CD4-positive, alpha-beta T cell (primary cell): Measurements from ENCODE around the gene ABI3. TPM values are rescaled to one million over a fixed set of nuclear protein-coding genes. Genes with fewer than 3 reads are reported as not detected.

Experiments used
- ATAC-seq: fragments of 200-7000 bp; cut with Tn5 transposase; one replicate; pipeline ENCODE4 v1.10.0; 2022; ENCODE audit warnings: mild to moderate bottlenecking; ENCODE audit not compliant: poor library complexity
- CTCF ChIA-PET: fragments of 350-600 bp; sonication (Branson Sonifier 250); formaldehyde crosslinking; loops from one replicate; lab custom pipeline; 2021; ENCODE audit warnings: antibody characterized with exemption, inconsistent platforms; lab: Charles Lee
- POLR2A ChIA-PET: fragments of 350-600 bp; sonication (Branson Sonifier 250); formaldehyde crosslinking; loops from one replicate; lab custom pipeline; 2021; ENCODE audit warnings: antibody characterized with exemption, inconsistent platforms; lab: Charles Lee
- DNase-seq, 14 experiments: peaks; one replicate each; pipeline ENCODE4 v3.0.0-alpha.2; 2013 to 2020; ENCODE audit warnings: mixed read lengths in 2 of 14
- H3K27ac ChIP-seq, 2 donors: one replicate each; pipeline versions ENCODE4 v1.5.1 to v1.7.0; 2013; ENCODE audit warnings: low read length in 2 of 2, low read depth in 1 of 2, mild to moderate bottlenecking in 1 of 2
- H3K27me3 ChIP-seq, 2 experiments: 1 replicate in 1 of 2; 2 replicates in 1 of 2; pipeline versions ENCODE4 v1.6.1 to v1.7.0; 2013; ENCODE audit warnings: low read length in 2 of 2, control low read depth in 1 of 2, mild to moderate bottlenecking in 1 of 2, moderate library complexity in 1 of 2; ENCODE audit not compliant: insufficient read depth in 2 of 2, control insufficient read depth in 1 of 2
- H3K36me3 ChIP-seq: one replicate; pipeline ENCODE4 v1.6.1; 2013; ENCODE audit warnings: low read length, control low read depth; ENCODE audit not compliant: insufficient read depth
- H3K4me1 ChIP-seq: one replicate; pipeline ENCODE4 v1.6.1; 2013; ENCODE audit warnings: low read length, control low read depth; ENCODE audit not compliant: insufficient read depth
- H3K4me3 ChIP-seq: one replicate; pipeline ENCODE4 v1.5.1; 2013; ENCODE audit warnings: mild to moderate bottlenecking, low read length, moderate library complexity
- H3K9me3 ChIP-seq, 2 experiments: 1 replicate in 1 of 2; 2 replicates in 1 of 2; pipeline versions ENCODE4 v1.6.1 to v1.7.0; 2013; ENCODE audit warnings: low read length in 2 of 2, mild to moderate bottlenecking in 2 of 2, control low read depth in 1 of 2, moderate library complexity in 1 of 2; ENCODE audit not compliant: control insufficient read depth in 1 of 2, insufficient read depth in 1 of 2
- H3K27ac Mint-ChIP-seq: one replicate; pipeline ENCODE4 v1.8.0; 2020; ENCODE audit warnings: mixed read lengths
- H3K27me3 Mint-ChIP-seq: one replicate; pipeline ENCODE4 v1.8.0; 2021; ENCODE audit warnings: mixed read lengths
- H3K36me3 Mint-ChIP-seq: one replicate; pipeline ENCODE4 v1.8.0; 2021; ENCODE audit warnings: low read depth, mixed read lengths
- H3K4me1 Mint-ChIP-seq: one replicate; pipeline ENCODE4 v1.8.0; 2021; ENCODE audit warnings: low read depth, mixed read lengths
- H3K4me3 Mint-ChIP-seq: one replicate; pipeline ENCODE4 v1.8.0; 2020; ENCODE audit warnings: mild to moderate bottlenecking, mixed read lengths
- H3K9me3 Mint-ChIP-seq: one replicate; pipeline ENCODE4 v1.8.0; 2020; ENCODE audit warnings: mixed read lengths
- intact Hi-C, 2 experiments: fragments of 100-400 bp; cut with DNase I in 1 of 2; cut with micrococcal nuclease in 1 of 2; formaldehyde crosslinking; loops; one replicate each; pipeline versions ENCODE4 v1.15.1 to v1.9.0; 2023 to 2025; cut with DNase I, micrococcal nuclease
- total RNA-seq, 174 experiments: library from RNA in 2 of 174; stranded (reverse) in 2 of 174; gene quantifications; one replicate each; pipeline ENCODE4 v1.2.3 and lab custom pipeline; 2021 to 2026
- TF ChIP-seq, protein P1 (sequence below): fragments of 200-600 bp; IDR thresholded peaks from one replicate; pipeline ENCODE4 v1.8.0; 2022; ENCODE audit warnings: antibody characterized with exemption, mild to moderate bottlenecking

The ABI3 gene
- total RNA-seq, 2 experiments from 2014 or later: 5.6 to 5.8 TPM

DNA sequence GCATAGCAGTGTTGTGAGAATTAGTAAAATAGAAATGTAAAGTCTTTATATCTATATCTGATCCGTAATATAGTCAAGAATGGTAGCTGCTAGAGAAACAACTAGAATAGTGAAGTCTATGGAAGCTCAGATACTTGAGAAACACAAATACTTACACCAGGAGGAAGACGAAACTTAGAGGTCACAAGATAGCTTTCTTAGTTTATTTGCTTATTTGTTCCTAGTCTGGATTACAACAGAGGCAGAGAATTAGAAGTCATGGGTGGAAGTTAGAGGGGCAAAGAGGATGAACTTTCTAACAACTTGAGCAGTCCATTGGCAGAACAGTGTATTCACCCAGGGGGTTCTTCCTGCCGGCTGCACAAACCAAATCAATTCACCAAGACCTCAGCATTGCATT lies 14.0 kb upstream of the ABI3 start:
- Mint-ChIP-seq H3K4me1 (peaks cover 22% of the 10 kb centered on the region), H3K27me3 (peaks cover 10% of the 10 kb centered on the region), H3K36me3 (peaks cover 15% of the 10 kb centered on the region), H3K4me3 (no peak overlapping the region), H3K9me3 (no peaks in the 10 kb centered on the region), H3K27ac (no peak overlapping the region)
- ChIA-PET POLR2A (no interaction called here), CTCF (no interaction called here)
- ATAC-seq (no peak), DNase-seq (no peak)
- H3K9me3 ChIP-seq: no peaks in the 10 kb centered on the region
- no peak overlapping the region for H3K4me3 ChIP-seq
- H3K27me3 ChIP-seq: no peaks in the 10 kb centered on the region
- H3K36me3 ChIP-seq: no peaks in the 10 kb centered on the region
- peaks cover 20% of the 10 kb centered on the region for H3K4me1 ChIP-seq
- no peak overlapping the region for H3K27ac ChIP-seq
- TF ChIP-seq, protein P1, sequence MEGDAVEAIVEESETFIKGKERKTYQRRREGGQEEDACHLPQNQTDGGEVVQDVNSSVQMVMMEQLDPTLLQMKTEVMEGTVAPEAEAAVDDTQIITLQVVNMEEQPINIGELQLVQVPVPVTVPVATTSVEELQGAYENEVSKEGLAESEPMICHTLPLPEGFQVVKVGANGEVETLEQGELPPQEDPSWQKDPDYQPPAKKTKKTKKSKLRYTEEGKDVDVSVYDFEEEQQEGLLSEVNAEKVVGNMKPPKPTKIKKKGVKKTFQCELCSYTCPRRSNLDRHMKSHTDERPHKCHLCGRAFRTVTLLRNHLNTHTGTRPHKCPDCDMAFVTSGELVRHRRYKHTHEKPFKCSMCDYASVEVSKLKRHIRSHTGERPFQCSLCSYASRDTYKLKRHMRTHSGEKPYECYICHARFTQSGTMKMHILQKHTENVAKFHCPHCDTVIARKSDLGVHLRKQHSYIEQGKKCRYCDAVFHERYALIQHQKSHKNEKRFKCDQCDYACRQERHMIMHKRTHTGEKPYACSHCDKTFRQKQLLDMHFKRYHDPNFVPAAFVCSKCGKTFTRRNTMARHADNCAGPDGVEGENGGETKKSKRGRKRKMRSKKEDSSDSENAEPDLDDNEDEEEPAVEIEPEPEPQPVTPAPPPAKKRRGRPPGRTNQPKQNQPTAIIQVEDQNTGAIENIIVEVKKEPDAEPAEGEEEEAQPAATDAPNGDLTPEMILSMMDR: no peak
- intact Hi-C loops: loop anchor here in 1 of 2 experiments (10.0 kb wide), 1 partner anchor 208 kb away; no protein-coding TSS in a partner anchor

GRCh38 chr17:49197346-49197998 lies 13.0 kb upstream of the ABI3 start:
- Mint-ChIP-seq H3K27ac (no peak overlapping the region), H3K4me3 (no peak overlapping the region), H3K27me3 (peaks cover 3% of the 10 kb centered on the region), H3K36me3 (peaks cover 5% of the 10 kb centered on the region), H3K4me1 (peaks cover 14% of the 10 kb centered on the region), H3K9me3 (no peaks in the 10 kb centered on the region)
- Histone ChIP-seq H3K9me3 (no peaks in the 10 kb centered on the region), H3K4me3 (no peak overlapping the region), H3K27me3 (no peaks in the 10 kb centered on the region), H3K27ac (no peak overlapping the region), H3K4me1 (peaks cover 13% of the 10 kb centered on the region), H3K36me3 (no peaks in the 10 kb centered on the region)
- ChIA-PET CTCF (no interaction called here), POLR2A (interaction anchor here (1.1 to 1.6 kb wide), 2 partner anchors 12 to 27 kb away, joined by 3 to 5 read pairs; no protein-coding TSS in a partner anchor)
- DNase-seq (no peak), ATAC-seq (no peak)
- TF ChIP-seq, protein P1: no peak
- intact Hi-C loops: loop anchor here in 1 of 2 experiments (10.0 kb wide), 1 partner anchor 207 kb away; no protein-coding TSS in a partner anchor

DNA sequence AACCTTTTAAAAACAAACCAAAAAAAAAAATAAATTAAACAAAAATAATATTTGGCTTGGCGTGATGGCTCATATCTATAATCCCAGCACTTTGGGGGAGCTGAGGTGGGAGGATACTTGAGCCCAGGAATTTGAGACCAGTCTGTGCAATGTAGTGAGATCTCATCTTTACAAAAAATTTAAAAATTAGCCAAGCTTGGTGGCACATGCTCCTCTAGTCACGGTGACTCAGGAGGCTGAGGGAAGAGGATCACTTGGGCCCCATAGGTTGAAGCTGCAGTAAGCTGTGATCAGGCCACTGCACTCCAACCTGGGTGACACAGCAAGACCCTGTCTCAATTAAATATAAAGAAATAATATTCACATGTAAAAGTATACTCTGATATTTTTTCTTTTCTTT lies 12.3 kb upstream of the ABI3 start:
- CTCF ChIA-PET: interaction anchor here (1.3 kb wide), 1 partner anchor 28 kb away, joined by 3 read pairs; no protein-coding TSS in a partner anchor
- Histone ChIP-seq H3K27ac (no peak overlapping the region), H3K36me3 (no peaks in the 10 kb centered on the region), H3K27me3 (no peaks in the 10 kb centered on the region), H3K4me1 (peaks cover 9% of the 10 kb centered on the region), H3K9me3 (no peaks in the 10 kb centered on the region), H3K4me3 (no peak overlapping the region)
- H3K4me1 Mint-ChIP-seq: peaks cover 7% of the 10 kb centered on the region
- ATAC-seq (no peak), DNase-seq (no peak)
- no peaks in the 10 kb centered on the region for H3K9me3 Mint-ChIP-seq
- intact Hi-C loops: loop anchor here in 1 of 2 experiments (10.0 kb wide), 1 partner anchor 207 kb away; no protein-coding TSS in a partner anchor
- H3K36me3 Mint-ChIP-seq: no peaks in the 10 kb centered on the region
- H3K27ac Mint-ChIP-seq: no peak overlapping the region
- TF ChIP-seq, protein P1: no peak
- POLR2A ChIA-PET: interaction anchor here (1.1 to 1.6 kb wide), 2 partner anchors 11 to 26 kb away, joined by 3 to 5 read pairs; no protein-coding TSS in a partner anchor
- no peak overlapping the region for H3K4me3 Mint-ChIP-seq
- no peaks in the 10 kb centered on the region for H3K27me3 Mint-ChIP-seq
